ENCODE measurements around the gene RGS21.
"Not testable (repeated sequence)": the region's sequence is repeated elsewhere in the genome, so short reads cannot be mapped to it uniquely, and the experiment has no call there.

RGS21 gene

GRCh38 chr1:192284927-192285326 lies 31.9 kb upstream of the RGS21 start:
- TF ChIP-seq, protein P1, sequence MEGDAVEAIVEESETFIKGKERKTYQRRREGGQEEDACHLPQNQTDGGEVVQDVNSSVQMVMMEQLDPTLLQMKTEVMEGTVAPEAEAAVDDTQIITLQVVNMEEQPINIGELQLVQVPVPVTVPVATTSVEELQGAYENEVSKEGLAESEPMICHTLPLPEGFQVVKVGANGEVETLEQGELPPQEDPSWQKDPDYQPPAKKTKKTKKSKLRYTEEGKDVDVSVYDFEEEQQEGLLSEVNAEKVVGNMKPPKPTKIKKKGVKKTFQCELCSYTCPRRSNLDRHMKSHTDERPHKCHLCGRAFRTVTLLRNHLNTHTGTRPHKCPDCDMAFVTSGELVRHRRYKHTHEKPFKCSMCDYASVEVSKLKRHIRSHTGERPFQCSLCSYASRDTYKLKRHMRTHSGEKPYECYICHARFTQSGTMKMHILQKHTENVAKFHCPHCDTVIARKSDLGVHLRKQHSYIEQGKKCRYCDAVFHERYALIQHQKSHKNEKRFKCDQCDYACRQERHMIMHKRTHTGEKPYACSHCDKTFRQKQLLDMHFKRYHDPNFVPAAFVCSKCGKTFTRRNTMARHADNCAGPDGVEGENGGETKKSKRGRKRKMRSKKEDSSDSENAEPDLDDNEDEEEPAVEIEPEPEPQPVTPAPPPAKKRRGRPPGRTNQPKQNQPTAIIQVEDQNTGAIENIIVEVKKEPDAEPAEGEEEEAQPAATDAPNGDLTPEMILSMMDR (conservative IDR thresholded peaks at IDR 0.05; ENCODE audit: low read depth), result no peak
- no peak for DNase-seq (ENCODE audit: low spot score)
- POLR2A ChIA-PET (ENCODE audit: low non-redundant PET), result no interaction called here
- no peak overlapping the region for H3K27ac ChIP-seq
- CTCF ChIA-PET, result no interaction called here

DNA sequence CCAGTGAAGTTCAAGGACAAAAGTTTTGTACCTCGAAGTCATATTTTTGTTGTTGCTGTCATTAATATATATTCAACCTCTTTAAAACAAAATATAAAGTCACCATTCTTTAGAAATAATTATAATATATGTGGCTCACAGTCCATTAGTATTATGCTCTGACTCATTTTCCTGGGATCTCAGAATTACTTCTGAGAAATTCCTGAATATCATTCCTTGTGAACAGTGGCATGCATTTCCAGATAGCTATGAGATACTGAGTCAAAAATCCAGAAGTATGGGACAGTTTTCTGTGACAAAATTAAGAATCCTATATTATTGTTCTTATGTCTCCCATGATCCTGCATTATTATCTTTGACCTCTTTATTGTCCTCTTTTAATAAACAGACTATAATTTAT lies 13.8 kb upstream of the RGS21 start:
- ChIA-PET POLR2A (ENCODE audit: low non-redundant PET) (no interaction called here), CTCF (no interaction called here)

GRCh38 chr1:192308314-192308713 lies 8.5 kb upstream of the RGS21 start:
- CTCF ChIA-PET; H3K27ac ChIP-seq; DNase-seq (ENCODE audit: low spot score); POLR2A ChIA-PET (ENCODE audit: low non-redundant PET): not testable (repeated sequence)

More for the DNA sequence above, 13.8 kb upstream of the RGS21 start:
- TF ChIP-seq, protein P1 (conservative IDR thresholded peaks at IDR 0.05; ENCODE audit: low read depth), result no peak
- no peak overlapping the region for H3K27ac ChIP-seq
- DNase-seq (ENCODE audit: low spot score), result no peak

- DNase-seq (ENCODE audit: low spot score), result peak; percentile 17
- H3K27ac ChIP-seq, result no peak overlapping the region
- TF ChIP-seq, protein P1 (conservative IDR thresholded peaks at IDR 0.05; ENCODE audit: low read depth), result peak; percentile 68
- CTCF ChIA-PET, result interaction anchor here (0.6 kb wide), 1 partner anchor 1840 kb away, joined by 6 read pairs; no protein-coding TSS in a partner anchor
- POLR2A ChIA-PET (ENCODE audit: low non-redundant PET), result no interaction called here
Observed at GRCh38 chr1:192311281-192311680, 5.5 kb upstream of the RGS21 start.

GRCh38 chr1:192327997-192328396 lies 11.2 kb downstream of the RGS21 start:
- TF ChIP-seq, protein P1 (conservative IDR thresholded peaks at IDR 0.05; ENCODE audit: low read depth), result no peak
- ChIA-PET POLR2A (ENCODE audit: low non-redundant PET) (no interaction called here), CTCF (no interaction called here)
- no peak for DNase-seq (ENCODE audit: low spot score)
- H3K27ac ChIP-seq, result no peak overlapping the region

DNA sequence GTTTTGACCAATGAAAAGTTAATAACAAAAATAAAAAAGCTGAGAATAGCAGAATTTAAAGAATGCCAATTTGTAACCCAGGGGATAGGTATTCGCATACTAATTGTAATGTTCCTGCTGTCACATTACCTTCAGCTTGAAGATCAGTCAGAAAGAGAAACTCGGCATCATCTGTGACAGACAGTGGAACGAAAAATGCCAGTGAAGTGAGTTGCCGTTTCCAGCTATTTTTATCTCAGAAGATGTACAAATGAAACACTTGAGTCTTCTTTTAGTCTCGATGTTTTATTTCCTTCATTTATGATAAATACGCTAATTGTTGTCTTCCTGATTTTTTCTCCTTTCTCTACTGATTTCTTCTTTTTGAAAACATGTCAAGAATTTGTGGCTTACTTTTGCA lies 26.1 kb downstream of the RGS21 start:
- TF ChIP-seq, protein P1 (conservative IDR thresholded peaks at IDR 0.05; ENCODE audit: low read depth), result no peak
- no peak for DNase-seq (ENCODE audit: low spot score)
- ChIA-PET CTCF (interaction anchor here (0.6 kb wide), 1 partner anchor 14 kb away, joined by 3 read pairs; no protein-coding TSS in a partner anchor), POLR2A (ENCODE audit: low non-redundant PET) (no interaction called here)
- H3K27ac ChIP-seq, result no peak overlapping the region

DNA sequence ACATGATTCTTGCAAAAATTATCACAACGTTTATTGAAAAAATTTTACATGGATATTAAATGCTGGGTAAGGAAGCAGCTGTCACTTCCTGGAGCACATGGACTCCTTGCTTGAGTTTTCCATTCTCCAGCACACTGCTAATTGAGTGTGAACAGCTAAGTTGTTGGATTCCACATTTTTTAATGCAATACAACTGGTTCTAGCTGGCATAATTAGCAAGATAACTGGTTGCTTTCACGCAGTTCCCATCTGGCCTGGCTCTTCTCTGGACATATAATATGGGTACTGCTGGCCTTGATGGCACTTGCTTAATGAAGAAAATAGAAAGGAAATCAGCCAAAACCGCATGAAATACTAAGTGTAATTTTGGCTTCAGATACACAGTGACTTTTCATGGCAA lies 26.6 kb downstream of the RGS21 start:
- ChIA-PET CTCF (no interaction called here), POLR2A (ENCODE audit: low non-redundant PET) (interaction anchor here (0.7 kb wide), 1 partner anchor 37 kb away, joined by 3 read pairs; no protein-coding TSS in a partner anchor)
- TF ChIP-seq, protein P1 (conservative IDR thresholded peaks at IDR 0.05; ENCODE audit: low read depth), result no peak
- no peak for DNase-seq (ENCODE audit: low spot score)
- no peak overlapping the region for H3K27ac ChIP-seq

Data from RWPE1 (cell line).